Measurements from ENCODE around the gene PCP2.

Gene PCP2

GRCh38 chr19:7633698-7634097, at the start of gene PCP2:
TSS of gene PCP2 (minus strand) at chr19:7633719. CDS start at chr19:7633457, 262 bp downstream.
- DNase-seq (ENCODE audit: low spot score), result no peak

DNA sequence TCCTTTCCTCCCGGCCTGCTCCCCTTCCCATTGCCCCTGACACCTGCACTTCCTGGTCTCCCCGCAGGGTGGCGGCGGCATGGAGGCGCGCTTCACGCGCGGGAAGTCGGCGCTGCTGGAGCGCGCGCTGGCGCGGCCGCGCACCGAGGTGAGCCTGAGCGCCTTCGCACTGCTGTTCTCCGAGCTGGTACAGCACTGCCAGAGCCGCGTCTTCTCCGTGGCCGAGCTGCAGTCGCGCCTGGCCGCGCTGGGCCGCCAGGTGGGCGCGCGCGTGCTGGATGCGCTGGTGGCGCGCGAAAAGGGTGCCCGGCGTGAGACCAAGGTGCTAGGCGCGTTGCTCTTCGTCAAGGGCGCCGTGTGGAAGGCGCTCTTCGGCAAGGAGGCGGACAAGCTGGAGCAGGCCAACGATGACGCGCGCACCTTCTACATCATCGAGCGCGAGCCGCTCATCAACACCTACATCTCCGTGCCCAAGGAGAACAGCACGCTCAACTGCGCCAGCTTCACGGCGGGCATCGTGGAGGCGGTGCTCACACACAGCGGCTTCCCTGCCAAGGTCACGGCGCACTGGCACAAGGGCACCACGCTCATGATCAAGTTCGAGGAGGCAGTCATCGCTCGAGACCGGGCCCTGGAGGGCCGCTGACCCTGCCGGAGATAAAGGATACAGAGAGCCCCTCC, 48.8 kb upstream of the PCP2 start:
- no peak for DNase-seq (ENCODE audit: low spot score)

DNA sequence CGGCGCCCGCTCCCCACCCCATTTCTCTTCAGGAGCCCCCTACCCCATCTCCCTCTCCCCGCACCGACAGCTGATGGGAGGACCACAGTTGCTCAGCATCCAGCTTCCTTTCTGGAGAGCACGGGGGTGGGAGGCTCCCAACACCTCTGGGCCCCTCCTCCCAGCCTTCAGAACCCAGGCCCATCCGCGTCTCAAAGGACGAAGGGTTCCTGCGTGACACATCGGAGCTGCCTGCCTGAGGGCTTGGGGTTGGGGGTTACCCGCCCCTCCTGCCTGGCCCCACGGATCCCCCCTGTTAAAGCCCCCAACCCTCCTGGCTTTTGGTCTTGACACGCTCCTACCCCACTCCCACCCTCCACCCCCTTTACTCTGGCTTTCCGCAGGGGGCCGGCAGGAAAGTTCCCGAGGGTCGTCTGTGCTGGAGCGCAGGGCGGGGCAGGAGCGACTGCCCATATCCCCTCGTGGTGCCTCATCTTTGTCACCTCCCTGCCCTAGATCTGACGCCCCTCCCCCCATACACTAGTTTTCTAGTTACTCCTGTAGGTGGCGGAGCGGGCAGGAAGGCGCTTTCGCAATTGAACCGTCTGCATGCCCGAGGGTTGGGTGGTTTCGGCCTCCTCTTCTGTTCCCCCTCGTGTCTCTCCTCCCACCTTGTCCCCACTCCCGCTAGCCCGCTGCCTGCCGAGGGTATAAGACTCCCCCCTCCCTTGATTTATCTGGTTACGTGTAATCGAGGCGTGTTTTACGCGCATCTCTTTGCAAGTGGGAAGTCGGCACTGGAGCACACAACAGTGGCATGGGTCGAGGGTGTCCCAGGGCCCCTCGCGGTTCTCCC, 48.0 kb upstream of the PCP2 start:
- peak; percentile 87 for DNase-seq (ENCODE audit: low spot score)

DNA sequence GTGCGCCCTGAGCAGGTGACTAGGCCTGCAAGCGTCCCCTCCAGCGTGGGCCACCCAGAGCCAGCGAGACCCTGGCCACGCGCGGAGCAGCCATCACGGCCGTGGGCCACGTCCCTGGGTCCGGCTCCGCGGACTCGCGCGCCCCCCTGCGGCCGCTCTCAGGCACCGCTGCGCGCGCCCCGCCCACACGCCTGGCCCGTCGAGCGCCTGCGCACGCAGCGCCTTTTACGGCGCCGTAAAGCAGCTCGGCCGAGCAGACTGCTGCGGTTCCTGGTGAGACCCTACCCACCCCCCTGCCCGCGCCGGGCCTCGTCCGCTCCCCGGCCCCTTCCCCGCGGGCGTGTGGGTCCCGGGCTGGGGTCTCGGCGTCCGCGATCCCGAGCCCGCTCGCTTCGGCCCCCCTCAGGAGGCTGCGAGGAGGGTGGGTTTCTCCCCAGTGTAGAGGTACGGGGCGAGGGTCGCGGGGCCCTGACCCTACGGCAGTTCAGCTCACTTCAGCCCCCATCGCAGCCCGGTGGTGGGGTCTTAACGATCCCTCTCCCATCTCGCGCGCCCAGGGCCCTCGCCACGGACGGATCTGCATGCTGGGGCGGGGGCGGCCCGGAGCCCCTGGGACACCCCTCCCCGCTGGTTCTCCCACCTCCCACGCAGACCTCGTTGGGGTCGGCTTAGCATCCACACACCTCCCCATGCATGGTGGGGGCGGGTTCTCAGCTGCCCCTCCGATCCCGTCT, 47.3 kb upstream of the PCP2 start, which contains the start of gene TRAPPC5:
TSS of gene TRAPPC5 (plus strand) at position 228 of the 734 bp plus-strand sequence. CDS start 1,421 bp downstream, outside the sequence.
- DNase-seq (ENCODE audit: low spot score), result peak; percentile 86

DNA sequence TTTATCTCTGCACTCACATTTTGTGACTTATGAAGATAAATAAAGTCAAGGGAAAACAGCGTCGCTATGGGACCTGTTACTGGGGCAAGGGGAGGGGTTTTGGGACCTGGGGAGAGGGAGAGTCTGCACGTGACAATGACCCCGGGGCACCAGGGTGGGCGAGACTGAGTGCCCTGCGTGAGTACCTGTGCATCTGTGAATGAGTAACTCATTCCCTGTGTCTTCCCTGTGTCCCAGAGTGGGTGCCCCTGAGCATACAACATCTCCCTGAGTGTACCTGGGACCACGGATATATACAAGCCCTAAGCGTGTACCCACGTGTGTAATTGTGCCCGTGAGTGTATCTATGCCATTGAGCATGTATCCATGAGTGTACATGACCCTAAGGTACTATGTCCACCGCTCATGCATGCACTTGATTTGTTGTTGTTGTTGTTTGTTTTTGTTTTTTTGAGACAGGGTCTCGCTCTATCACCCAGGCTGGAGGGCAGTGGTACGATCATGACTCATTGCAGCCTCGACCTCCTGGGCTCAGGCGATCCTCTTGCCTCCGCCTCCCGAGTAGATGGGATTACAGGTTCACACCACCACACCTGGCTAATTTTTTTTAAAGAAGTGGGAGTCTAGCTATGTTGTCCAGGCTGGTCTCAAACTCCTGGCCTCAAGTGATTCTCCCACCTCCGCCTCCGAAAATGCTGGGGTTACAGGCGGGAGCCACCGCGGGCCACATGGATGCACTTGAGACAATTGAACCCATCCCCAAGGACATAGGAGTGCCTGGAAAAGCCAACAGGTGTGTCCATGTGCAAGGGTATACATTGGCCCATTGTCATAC, 46.5 kb upstream of the PCP2 start:
- DNase-seq (ENCODE audit: low spot score), result no peak

- DNase-seq (ENCODE audit: low spot score), result peak; percentile 74
These were observed 45.6 kb upstream of the PCP2 start for GRCh38 chr19:7678971-7679751.

- DNase-seq (ENCODE audit: low spot score), result no peak
These were observed 44.3 kb upstream of the PCP2 start for GRCh38 chr19:7677669-7678311.

DNA sequence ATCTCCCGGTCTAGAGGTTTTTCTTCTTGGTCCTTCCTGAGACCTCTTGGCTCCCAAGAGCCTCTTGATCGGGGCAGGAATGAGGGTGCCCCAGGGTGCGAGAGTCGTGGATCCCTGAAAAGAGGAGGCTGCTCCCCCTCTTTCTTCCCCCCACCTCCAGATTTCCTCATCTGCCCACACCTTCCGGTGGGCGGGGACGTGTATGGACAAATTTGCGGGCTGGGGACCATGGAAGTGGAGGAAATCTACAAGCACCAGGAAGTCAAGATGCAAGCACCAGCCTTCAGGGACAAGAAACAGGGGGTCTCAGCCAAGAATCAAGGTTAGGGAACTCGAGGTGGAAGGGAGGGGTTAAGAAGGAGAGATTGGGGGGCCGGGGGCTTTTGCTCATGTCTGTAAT, 43.3 kb upstream of the PCP2 start, which contains the start of gene MCEMP1:
TSS of gene MCEMP1 (plus strand) at position 237 of the 400 bp plus-strand sequence. CDS start at position 268, 31 bp downstream.
- DNase-seq (ENCODE audit: low spot score), result no peak

DNA sequence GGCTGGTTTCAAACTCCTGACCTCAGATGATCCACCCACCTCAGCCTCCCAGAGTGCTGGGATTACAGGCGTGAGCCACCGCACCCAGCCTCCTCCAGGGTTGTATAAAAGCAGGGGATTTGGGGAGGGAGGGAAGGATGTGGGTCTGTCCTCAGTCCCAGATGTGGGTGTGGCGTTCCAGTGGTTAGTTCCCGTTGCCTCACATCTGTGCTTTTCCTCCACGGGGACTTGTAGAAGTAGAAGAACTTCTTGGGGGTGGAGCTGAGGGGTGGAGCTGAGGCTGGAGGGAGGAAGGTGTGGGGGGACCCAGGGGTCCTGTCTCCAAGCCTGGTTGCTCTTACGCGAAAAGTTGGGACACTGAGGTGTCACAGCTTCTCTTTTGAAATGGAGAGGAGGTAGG, 42.9 kb upstream of the PCP2 start:
- DNase-seq (ENCODE audit: low spot score), result no peak

DNA sequence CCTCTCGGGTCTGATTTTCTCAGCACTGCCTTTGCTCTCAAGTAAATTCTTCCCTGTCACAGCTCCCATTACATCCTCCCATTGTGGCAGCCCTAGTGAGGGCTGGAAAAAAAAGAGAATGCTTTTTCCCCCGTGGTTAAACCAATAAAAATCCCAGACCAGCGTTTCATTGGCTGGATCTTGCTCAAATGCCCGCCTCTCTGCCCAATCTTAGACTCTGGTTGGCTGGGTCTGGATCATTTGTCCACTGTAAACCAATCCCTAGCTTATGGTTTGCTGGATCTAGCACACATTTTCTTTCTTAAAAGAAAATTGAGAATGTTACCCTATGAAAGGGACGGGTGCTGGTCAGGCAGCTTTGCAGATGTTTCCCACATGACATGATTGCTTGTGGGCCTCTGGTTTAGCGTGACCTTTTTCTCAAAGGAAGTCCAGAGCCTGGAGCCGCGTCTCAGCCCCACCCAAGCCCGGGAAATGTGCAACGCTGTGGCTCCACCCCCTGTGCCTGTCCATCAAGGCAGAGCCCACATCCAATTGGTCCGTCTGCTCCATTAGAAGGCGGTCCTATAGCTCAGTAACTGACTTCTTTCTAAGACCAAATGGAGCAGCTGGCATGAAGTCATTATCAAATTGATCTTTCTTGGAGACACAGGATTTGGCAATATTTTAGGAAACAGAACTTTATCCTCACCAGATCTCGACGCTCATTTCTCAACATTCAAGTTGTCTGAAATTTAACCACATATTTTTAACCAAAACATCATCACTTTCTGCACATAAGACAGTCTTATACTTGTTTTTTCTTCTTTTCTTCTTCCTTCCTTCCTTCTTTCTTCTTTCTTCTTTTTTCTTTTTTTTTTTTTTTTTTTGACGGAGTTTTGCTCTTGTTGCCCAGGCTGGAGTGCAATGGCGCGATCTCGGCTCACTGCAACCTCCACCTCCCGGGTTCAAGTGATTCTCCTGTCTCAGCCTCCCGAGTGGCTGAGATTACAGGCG, 40.8 kb upstream of the PCP2 start:
- DNase-seq (ENCODE audit: low spot score), result no peak

GRCh38 chr19:7672522-7672921, 39.0 kb upstream of the PCP2 start:
- DNase-seq (ENCODE audit: low spot score), result no peak

GRCh38 chr19:7670790-7671189, 37.3 kb upstream of the PCP2 start:
- DNase-seq (ENCODE audit: low spot score), result no peak

DNA sequence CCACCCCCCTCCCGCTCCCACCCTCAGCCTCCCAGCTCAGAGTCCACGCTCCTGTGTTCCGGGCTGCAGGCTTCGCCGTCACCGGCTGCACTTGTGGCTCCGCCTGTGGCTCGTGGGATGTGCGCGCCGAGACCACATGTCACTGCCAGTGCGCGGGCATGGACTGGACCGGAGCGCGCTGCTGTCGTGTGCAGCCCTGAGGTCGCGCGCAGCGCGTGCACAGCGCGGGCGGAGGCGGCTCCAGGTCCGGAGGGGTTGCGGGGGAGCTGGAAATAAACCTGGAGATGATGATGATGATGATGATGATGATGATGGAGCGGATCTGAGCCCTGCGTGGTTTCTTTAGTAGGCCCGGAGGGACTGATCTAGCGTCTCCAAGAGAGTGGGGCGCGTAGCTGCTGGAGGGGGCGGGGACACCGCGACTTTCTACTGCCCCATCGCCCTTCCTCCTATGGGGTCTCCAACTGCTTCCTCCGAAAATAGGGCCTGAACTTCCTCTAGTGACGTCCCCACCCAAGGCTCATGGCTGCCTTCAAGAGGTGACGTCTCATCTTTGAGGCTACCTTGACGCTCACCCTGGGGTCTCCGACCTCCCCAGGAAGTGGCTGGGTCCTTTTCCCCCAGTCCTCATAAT, 36.7 kb upstream of the PCP2 start:
- no peak for DNase-seq (ENCODE audit: low spot score)

DNA sequence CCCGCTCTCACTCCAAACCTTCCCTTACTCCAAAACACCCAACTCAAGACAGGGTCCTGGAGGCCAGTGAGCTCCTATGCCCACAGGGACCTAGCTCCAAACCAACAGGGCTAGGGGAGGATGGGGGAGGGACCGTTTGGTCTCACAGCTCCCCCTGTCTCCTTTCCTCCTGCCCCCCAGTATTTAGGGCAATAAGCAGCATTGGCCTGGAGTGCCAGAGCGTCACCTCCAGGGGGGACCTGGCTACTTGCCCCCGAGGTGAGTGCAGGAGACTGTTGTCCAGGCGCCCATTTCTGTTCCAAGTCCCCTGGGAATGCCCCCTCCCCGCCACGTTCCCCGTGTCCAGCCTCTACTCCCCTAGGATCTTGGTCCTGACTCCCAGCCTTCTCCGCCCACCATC, 36.1 kb upstream of the PCP2 start:
- DNase-seq (ENCODE audit: low spot score), result no peak

GRCh38 chr19:7668842-7669241, 35.3 kb upstream of the PCP2 start, which contains the start of gene RETN:
TSS of gene RETN (plus strand) at chr19:7669049. CDS start at chr19:7669327, 278 bp downstream.
- no peak for DNase-seq (ENCODE audit: low spot score)

DNA sequence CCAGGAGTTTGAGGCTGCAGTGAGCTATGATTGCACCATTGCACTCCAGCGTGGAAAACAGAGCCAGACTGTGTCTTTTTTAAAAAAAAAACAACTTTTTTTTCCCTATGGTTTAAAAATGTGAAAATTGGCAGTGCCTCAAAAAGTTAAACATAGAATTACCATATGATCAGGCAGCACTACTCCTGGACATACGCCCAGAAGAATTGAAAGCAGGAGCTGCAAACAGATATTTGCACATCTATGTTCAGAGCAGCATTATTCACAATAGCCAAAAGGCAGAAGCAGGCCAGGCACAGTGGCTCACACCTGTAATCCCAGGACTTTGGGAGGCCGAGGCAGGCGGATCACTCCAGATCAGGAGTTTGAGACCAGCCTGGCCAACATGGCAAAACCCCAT, 31.6 kb upstream of the PCP2 start:
- no peak for DNase-seq (ENCODE audit: low spot score)

DNA sequence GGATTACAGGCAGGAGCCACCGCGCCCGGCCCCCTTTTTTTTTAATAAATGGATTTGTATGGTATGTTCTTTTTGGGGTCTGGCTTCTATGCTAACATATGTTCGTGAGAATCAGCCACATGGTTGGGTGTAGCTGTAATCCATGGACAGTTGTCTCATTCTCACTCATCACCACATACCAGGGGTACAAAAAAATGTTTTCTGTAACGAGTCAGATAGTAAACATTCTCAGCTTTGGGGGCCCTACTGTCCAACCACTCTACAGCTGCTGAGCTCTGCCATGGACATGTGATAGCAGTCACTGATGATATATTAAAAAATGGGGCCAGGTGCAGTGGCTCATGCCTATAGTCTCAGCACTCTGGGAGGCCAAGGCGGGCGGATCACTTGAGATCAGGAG, 30.2 kb upstream of the PCP2 start:
- DNase-seq (ENCODE audit: low spot score), result no peak

DNA sequence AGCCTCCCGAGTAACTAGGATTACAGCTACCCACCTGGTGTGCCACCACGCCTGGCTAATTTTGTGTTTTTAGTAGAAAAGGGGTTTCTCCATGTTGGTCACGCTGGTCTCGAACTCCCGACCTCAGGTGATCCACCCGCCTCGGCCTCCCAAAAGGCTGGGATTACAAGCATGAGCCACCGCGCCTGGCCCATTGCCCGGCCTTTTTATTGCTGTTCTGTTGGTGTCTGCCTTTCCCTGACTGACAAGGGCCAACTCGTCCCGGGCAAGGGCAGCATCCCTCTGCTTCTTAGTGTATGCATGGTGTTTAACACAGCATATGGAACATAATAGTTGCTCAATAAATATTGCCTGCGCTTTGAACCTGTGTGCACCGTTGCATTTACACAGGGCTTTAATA, 29.1 kb upstream of the PCP2 start:
- no peak for DNase-seq (ENCODE audit: low spot score)

All from CD4-positive, alpha-beta T cell treated with Interleukin-6 at 100 ng/mL for 8 hours (primary cell).